H1 (cell line): ENCODE data around the gene DENND2A. TPM values are rescaled to one million over a fixed set of nuclear protein-coding genes. Genes with fewer than 3 reads are reported as not detected.
A peak's percentile ranks its signal among the peaks of the same experiment; 100 is the strongest.
"Not testable (repeated sequence)": the region's sequence is repeated elsewhere in the genome, so short reads cannot be mapped to it uniquely, and the experiment has no call there.

Experiments
- CTCF ChIA-PET: fragments of 300-600 bp; sonication (Branson Sonifier 250); formaldehyde crosslinking; loops from one replicate; lab custom pipeline; 2021; ENCODE audit not compliant: partially characterized antibody; lab: Charles Lee
- POLR2A ChIA-PET: fragments of 300-600 bp; sonication (Branson Sonifier 250); formaldehyde crosslinking; loops from one replicate; lab custom pipeline; 2021; ENCODE audit warnings: inconsistent platforms; ENCODE audit not compliant: partially characterized antibody; lab: Charles Lee
- DNase-seq, 2 experiments: peaks; one replicate each; pipeline versions ENCODE4 v3.0.0 to v3.0.0-alpha.2; 2010 to 2022; ENCODE audit warnings: low spot score in 2 of 2, low read depth in 1 of 2, mixed read lengths in 1 of 2
- FAIRE-seq: peaks from 2 replicates; lab custom pipeline; 2011; peaks lifted over from hg19 to GRCh38; lab: Jason Lieb, UNC
- H2AFZ ChIP-seq: 2 replicates; pipeline ENCODE4 v1.8.1; 2012; ENCODE audit warnings: low read length, inconsistent platforms
- H2AK5ac ChIP-seq: 2 replicates; pipeline ENCODE4 v1.6.1; 2013; ENCODE audit warnings: low read depth, low read length
- H2BK120ac ChIP-seq: replicated peaks from 2 replicates; pipeline ENCODE3; 2013; ENCODE audit warnings: low read depth, low read length, inconsistent platforms
- H2BK12ac ChIP-seq: 2 replicates; pipeline ENCODE4 v1.6.1; 2013; ENCODE audit warnings: low read depth, low read length
- H2BK15ac ChIP-seq: 2 replicates; pipeline ENCODE4 v1.6.1; 2013; ENCODE audit warnings: low read length
- H2BK20ac ChIP-seq: 2 replicates; pipeline ENCODE4 v1.6.1; 2013; ENCODE audit warnings: low read length
- H2BK5ac ChIP-seq: 2 replicates; pipeline ENCODE4 v1.6.1; 2013; ENCODE audit warnings: low read depth, low read length
- H3K14ac ChIP-seq: 2 replicates; pipeline ENCODE4 v1.6.1; 2013; ENCODE audit warnings: inconsistent platforms; ENCODE audit not compliant: insufficient read length
- H3K18ac ChIP-seq: 2 replicates; pipeline ENCODE4 v1.6.1; 2013; ENCODE audit warnings: low read length; ENCODE audit errors: extremely low read depth
- H3K23ac ChIP-seq: 2 replicates; pipeline ENCODE4 v1.6.1; 2013; ENCODE audit warnings: inconsistent platforms; ENCODE audit not compliant: insufficient read length
- H3K23me2 ChIP-seq: 2 replicates; pipeline ENCODE4 v1.6.1; 2013; ENCODE audit warnings: low read depth, low read length
- H3K27ac ChIP-seq: 2 replicates; pipeline ENCODE4 v1.6.1; 2011; ENCODE audit warnings: low read depth, low read length, inconsistent platforms
- H3K27me3 ChIP-seq, 4 experiments: replicated peaks in 1 of 4; 1 replicate in 1 of 4; 2 replicates in 3 of 4; pipeline versions ENCODE4 v1.6.1 to v1.8.1; 2011 to 2013; ENCODE audit warnings: low read length in 3 of 4, mild to moderate bottlenecking in 3 of 4, inconsistent platforms in 2 of 4, mixed read lengths in 2 of 4, moderate library complexity in 1 of 4; ENCODE audit not compliant: control insufficient read depth in 3 of 4, insufficient read depth in 3 of 4; ENCODE audit errors: extremely low read depth in 1 of 4
- H3K36me3 ChIP-seq, 4 experiments: 2 replicates each; pipeline versions ENCODE4 v1.6.1 to v1.8.1; 2011 to 2013; ENCODE audit warnings: mild to moderate bottlenecking in 4 of 4, low read length in 3 of 4, moderate library complexity in 2 of 4, control low read depth in 1 of 4, inconsistent platforms in 1 of 4; ENCODE audit not compliant: insufficient read depth in 4 of 4, control insufficient read depth in 2 of 4
- H3K4ac ChIP-seq: replicated peaks from 2 replicates; pipeline ENCODE3; 2013; ENCODE audit warnings: low read length, low read depth, mixed read lengths, inconsistent platforms; ENCODE audit not compliant: insufficient read length
- H3K4me1 ChIP-seq, 4 experiments: replicated peaks in 1 of 4; 1 replicate in 1 of 4; 2 replicates in 3 of 4; pipeline versions ENCODE4 v1.6.1 to v1.8.1; 2011 to 2013; ENCODE audit warnings: low read length in 3 of 4, inconsistent platforms in 2 of 4, mixed read lengths in 1 of 4; ENCODE audit not compliant: insufficient read depth in 4 of 4, control insufficient read depth in 3 of 4
- H3K4me2 ChIP-seq, 2 experiments: 2 replicates each; pipeline versions ENCODE4 v1.6.1 to v1.8.1; 2011 to 2013; ENCODE audit warnings: low read depth in 2 of 2, low read length in 2 of 2, control low read depth in 1 of 2, inconsistent platforms in 1 of 2, mild to moderate bottlenecking in 1 of 2; ENCODE audit not compliant: insufficient read depth in 1 of 2
- H3K4me3 ChIP-seq, 4 experiments: fragments of 200-600, 300-600 bp in 1 of 4; sonication (generic), shearing (Covaris generic), sonication (Bioruptor Twin) in 1 of 4; 2 replicates each; pipeline versions ENCODE4 v1.5.1 to v1.8.1; 2011 to 2016; ENCODE audit warnings: low read length in 4 of 4, low read depth in 3 of 4, control low read depth in 2 of 4, inconsistent platforms in 2 of 4, mild to moderate bottlenecking in 2 of 4, mixed read lengths in 1 of 4, moderate library complexity in 1 of 4; ENCODE audit not compliant: insufficient read depth in 2 of 4; ENCODE audit errors: extremely low read depth in 1 of 4
- H3K56ac ChIP-seq: replicated peaks from 2 replicates; pipeline ENCODE3; 2013; ENCODE audit warnings: low read depth, mild to moderate bottlenecking, mixed read lengths, low read length, inconsistent platforms; ENCODE audit not compliant: insufficient read length
- H3K79me1 ChIP-seq: 2 replicates; pipeline ENCODE4 v1.6.1; 2013; ENCODE audit warnings: low read depth, low read length, control low read depth
- H3K79me2 ChIP-seq, 2 experiments: 2 replicates each; pipeline versions ENCODE4 v1.6.1 to v1.8.1; 2012 to 2013; ENCODE audit warnings: low read length in 2 of 2, mild to moderate bottlenecking in 2 of 2, inconsistent platforms in 1 of 2; ENCODE audit not compliant: insufficient read depth in 2 of 2, control insufficient read depth in 1 of 2
- H3K9ac ChIP-seq, 4 experiments: replicated peaks in 1 of 4; 1 replicate in 1 of 4; 2 replicates in 3 of 4; pipeline versions ENCODE4 v1.6.1 to v1.8.1; 2011 to 2013; ENCODE audit warnings: low read depth in 3 of 4, low read length in 3 of 4, control low read depth in 2 of 4, mild to moderate bottlenecking in 2 of 4, moderate library complexity in 2 of 4, inconsistent platforms in 1 of 4; ENCODE audit errors: extremely low read depth in 1 of 4
- H3K9me3 ChIP-seq, 2 experiments: 2 replicates each; pipeline versions ENCODE4 v1.6.1 to v1.8.1; 2012 to 2013; ENCODE audit warnings: mild to moderate bottlenecking in 2 of 2, moderate library complexity in 2 of 2, control low read depth in 1 of 2, inconsistent platforms in 1 of 2, low read depth in 1 of 2, low read length in 1 of 2, mixed read lengths in 1 of 2; ENCODE audit not compliant: insufficient read depth in 2 of 2
- H4K20me1 ChIP-seq, 2 experiments: replicated peaks in 1 of 2; 2 replicates each; pipeline versions ENCODE3 to v1.8.1; 2011 to 2013; ENCODE audit warnings: inconsistent platforms in 2 of 2, low read length in 2 of 2, mild to moderate bottlenecking in 1 of 2; ENCODE audit not compliant: insufficient read depth in 2 of 2, control insufficient read depth in 1 of 2
- H4K5ac ChIP-seq: 2 replicates; pipeline ENCODE4 v1.6.1; 2013; ENCODE audit warnings: low read length, low read depth, mixed read lengths, inconsistent platforms; ENCODE audit not compliant: insufficient read length
- H4K8ac ChIP-seq: 2 replicates; pipeline ENCODE4 v1.8.0; 2013; ENCODE audit warnings: mild to moderate bottlenecking, moderate library complexity, low read length, inconsistent platforms; ENCODE audit not compliant: insufficient read depth; ENCODE audit errors: extremely low read depth
- H4K91ac ChIP-seq: replicated peaks from 2 replicates; pipeline ENCODE3; 2013; ENCODE audit warnings: low read length, mixed read lengths, inconsistent platforms; ENCODE audit not compliant: insufficient read length
- CEBPB ChIP-seq: IDR thresholded peaks from 2 replicates; pipeline ENCODE4 v1.6.1; 2012; ENCODE audit warnings: low read depth, low read length
- WGBS, 2 experiments: shearing (Covaris generic) in 1 of 2; methylation state at CpG; one replicate each; pipeline versions ENCODE4 v1.1.6 to v1.1.7; 2013 to 2015; ENCODE audit warnings: low lambda C conversion rate in 2 of 2, mixed read lengths in 2 of 2, inconsistent platforms in 1 of 2, low coverage in 1 of 2, missing lambda C conversion rate in 1 of 2; ENCODE audit not compliant: insufficient replicate concordance in 2 of 2, insufficient coverage in 1 of 2, insufficient read length in 1 of 2; ENCODE audit errors: extremely low coverage in 1 of 2, missing lambda C conversion rate in 1 of 2; 5-methylcytosine and 5-hydroxymethylcytosine counted together
- polyA plus RNA-seq, 7 experiments: library from polyadenylated mRNA; depleted of rRNA in 3 of 7; stranded (reverse) in 5 of 7; unstranded in 2 of 7; fragments of >200 nt in 5 of 7; fragments of 200-250 nt in 2 of 7; gene quantifications; 1 replicate in 5 of 7; 2 replicates in 1 of 7; 4 replicates in 1 of 7; pipeline versions ENCODE4 v1.2.1 to v1.2.3, GENCODE V29; 2011 to 2013; ENCODE audit warnings: missing spikeins in 2 of 7, mixed read lengths in 2 of 7
- total RNA-seq: library from RNA; stranded (reverse); fragmentation: NEBNext Ultra II Directional; extraction: Animal tissue kit (Norgen Biotek cat#: 25700); gene quantifications from 2 replicates; pipeline ENCODE4 v1.2.1, GENCODE V29; 2021

The DENND2A gene
- total and polyA plus RNA-seq, 2 of the 8 experiments (the other 6 are each of a cell fraction or from before 2014, with no cell fraction given) = 5.0 to 13.0 TPM

- H3K4me1 ChIP-seq, H3K23me2 ChIP-seq, H2AK5ac ChIP-seq, H3K27me3 ChIP-seq, H3K4me2 ChIP-seq, H3K9me3 ChIP-seq, H3K36me3 ChIP-seq, FAIRE-seq, H3K27ac ChIP-seq, H3K4ac ChIP-seq, H2BK5ac ChIP-seq, H3K4me3 ChIP-seq, H2AFZ ChIP-seq, H2BK20ac ChIP-seq, H3K56ac ChIP-seq, H3K23ac ChIP-seq, DNase-seq, H3K79me1 ChIP-seq, H2BK15ac ChIP-seq, H3K18ac ChIP-seq, H2BK12ac ChIP-seq, H2BK120ac ChIP-seq, H3K79me2 ChIP-seq, H3K14ac ChIP-seq, H4K5ac ChIP-seq, H4K20me1 ChIP-seq, H4K8ac ChIP-seq, H3K9ac ChIP-seq, H4K91ac ChIP-seq: not testable (repeated sequence)
- WGBS, 2 experiments = 97% methylated on average over 10 of the region's 11 CpGs; no CpG with 5 or more reads in 1 of the 2 experiments
- POLR2A ChIA-PET = interaction anchor here (1.5 kb wide), 1 partner anchor 10 kb away, joined by 5 read pairs; no protein-coding TSS in a partner anchor
- CTCF ChIA-PET = interaction anchor here (0.6 to 1.3 kb wide), 4 partner anchors 13 to 1783 kb away, joined by 3 to 5 read pairs (median 3); no protein-coding TSS in a partner anchor
- TF ChIP-seq CEBPB = 0 out of 2 replicates have a peak, but pooled peaks have one; percentile 13
Observed at GRCh38 chr7:140619915-140620510, 20.6 kb downstream of the DENND2A start.
